ENCODE results near the gene CTNNA2. TPM values are rescaled to one million over a fixed set of nuclear protein-coding genes. Genes with fewer than 3 reads are reported as not detected.
A peak's percentile ranks its signal among the peaks of the same experiment; 100 is the strongest.

CTNNA2 gene
- polyA plus RNA-seq, 1 experiment: not detected

DNA sequence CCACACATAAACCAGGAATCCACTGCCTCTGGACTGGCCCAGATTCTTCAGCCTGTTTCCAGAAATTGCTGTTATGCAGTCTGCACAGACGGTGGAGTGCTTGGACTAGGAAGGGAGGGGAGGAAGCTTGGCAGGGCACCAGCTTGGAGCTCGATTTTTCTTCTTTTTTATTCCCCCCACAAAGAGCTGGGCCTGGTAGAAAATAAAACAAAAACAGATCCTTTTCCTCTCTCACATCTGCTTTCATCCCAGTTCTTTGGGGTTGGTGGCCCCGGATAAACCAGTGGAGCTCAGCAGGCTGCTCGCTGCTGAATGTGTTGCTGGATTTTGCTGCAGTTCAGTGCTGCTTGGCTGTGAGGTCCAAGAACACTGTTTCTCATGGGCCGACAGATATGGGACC is 775.7 kb downstream of the CTNNA2 start:
- ChIA-PET CTCF (interaction anchor here (0.5 to 1.6 kb wide), 5 partner anchors 208 to 587 kb away, joined by 3 to 18 read pairs (median 4); no protein-coding TSS in a partner anchor), POLR2A (no interaction called here)
- Histone ChIP-seq H3K4me3 (ENCODE audit: low read depth, low read length) (no peak overlapping the region), H3K27ac (ENCODE audit: low read depth, low read length) (no peak overlapping the region), H3K9me3 (ENCODE audit: control insufficient read depth, insufficient read depth, low read length) (no peaks in the 10 kb centered on the region), H3K27me3 (ENCODE audit: control insufficient read depth, insufficient read depth, low read length) (no peaks in the 10 kb centered on the region)
- TF ChIP-seq CTCF (IDR thresholded peaks at IDR 0.05; ENCODE audit: low read depth, low read length): peak; percentile 18; the same call in 1 of the 2 replicates
- no peak for DNase-seq (ENCODE audit: low read depth, low spot score)

- Histone ChIP-seq H3K4me3 (ENCODE audit: low read depth, low read length) (no peak overlapping the region), H3K27ac (ENCODE audit: low read depth, low read length) (no peak overlapping the region), H3K9me3 (ENCODE audit: control insufficient read depth, insufficient read depth, low read length) (no peaks in the 10 kb centered on the region), H3K27me3 (ENCODE audit: control insufficient read depth, insufficient read depth, low read length) (no peaks in the 10 kb centered on the region)
- ChIA-PET CTCF (no interaction called here), POLR2A (no interaction called here)
- no peak for TF ChIP-seq CTCF (IDR thresholded peaks at IDR 0.05; ENCODE audit: low read depth, low read length)
- no peak for DNase-seq (ENCODE audit: low read depth, low spot score)
Observed at GRCh38 chr2:80291656-80292055, 778.8 kb downstream of the CTNNA2 start.

- no peaks in the 10 kb centered on the region for H3K9me3 ChIP-seq (ENCODE audit: control insufficient read depth, insufficient read depth, low read length)
- CTCF ChIA-PET: no interaction called here
- H3K4me3 ChIP-seq (ENCODE audit: low read depth, low read length): no peak overlapping the region
- POLR2A ChIA-PET: no interaction called here
- no peaks in the 10 kb centered on the region for H3K27me3 ChIP-seq (ENCODE audit: control insufficient read depth, insufficient read depth, low read length)
- no peak overlapping the region for H3K27ac ChIP-seq (ENCODE audit: low read depth, low read length)
- no peak for TF ChIP-seq CTCF (IDR thresholded peaks at IDR 0.05; ENCODE audit: low read depth, low read length)
- no peak for DNase-seq (ENCODE audit: low read depth, low spot score)
Observed at GRCh38 chr2:80292474-80292873, 779.6 kb downstream of the CTNNA2 start.

DNA sequence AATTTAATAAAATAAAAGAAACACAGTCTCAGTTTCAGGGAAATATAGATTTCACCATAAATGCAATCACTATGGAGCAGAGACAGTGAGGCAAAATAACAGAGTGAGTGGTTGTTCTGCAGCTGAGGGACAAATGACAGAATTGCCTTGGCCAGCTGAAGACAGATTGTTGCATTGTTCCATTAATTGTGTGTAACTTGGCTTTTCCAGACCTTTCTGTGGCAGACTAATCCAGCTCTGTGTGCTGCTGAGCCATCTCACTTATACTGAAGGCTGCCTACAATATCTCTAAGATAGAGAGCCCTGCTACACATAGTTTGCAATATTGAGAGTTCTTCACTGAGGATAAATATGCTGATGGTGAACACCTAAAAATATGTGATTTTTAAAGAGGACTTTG is 780.2 kb downstream of the CTNNA2 start:
- H3K27me3 ChIP-seq (ENCODE audit: control insufficient read depth, insufficient read depth, low read length): no peaks in the 10 kb centered on the region
- no peaks in the 10 kb centered on the region for H3K9me3 ChIP-seq (ENCODE audit: control insufficient read depth, insufficient read depth, low read length)
- TF ChIP-seq CTCF (IDR thresholded peaks at IDR 0.05; ENCODE audit: low read depth, low read length): no peak
- H3K27ac ChIP-seq (ENCODE audit: low read depth, low read length): no peak overlapping the region
- H3K4me3 ChIP-seq (ENCODE audit: low read depth, low read length): no peak overlapping the region
- POLR2A ChIA-PET: no interaction called here
- CTCF ChIA-PET: no interaction called here
- no peak for DNase-seq (ENCODE audit: low read depth, low spot score)

DNA sequence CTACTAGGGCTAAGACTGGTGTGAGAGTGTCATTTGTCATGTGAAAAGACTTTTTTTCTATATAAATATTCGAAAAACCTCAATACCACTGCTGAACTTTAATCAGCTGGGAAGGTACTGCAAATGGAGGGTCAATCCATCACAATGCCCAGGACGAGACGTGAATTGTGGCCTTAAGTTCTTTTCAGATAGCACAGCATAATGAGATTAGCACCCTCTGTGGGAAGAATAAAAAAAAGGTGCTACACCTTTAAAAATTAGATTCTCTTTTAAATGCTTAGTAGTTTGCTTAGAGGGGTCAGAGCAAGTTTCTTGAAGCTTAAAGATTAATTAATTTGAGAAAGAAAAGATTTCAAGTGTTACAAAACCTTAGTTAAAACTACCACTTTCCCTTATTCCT is 786.1 kb downstream of the CTNNA2 start:
- no peak for TF ChIP-seq CTCF (IDR thresholded peaks at IDR 0.05; ENCODE audit: low read depth, low read length)
- Histone ChIP-seq H3K4me3 (ENCODE audit: low read depth, low read length) (no peak overlapping the region), H3K9me3 (ENCODE audit: control insufficient read depth, insufficient read depth, low read length) (no peaks in the 10 kb centered on the region; the same call in 1 of the 2 replicates), H3K27ac (ENCODE audit: low read depth, low read length) (no peak overlapping the region), H3K27me3 (ENCODE audit: control insufficient read depth, insufficient read depth, low read length) (peaks cover 29% of the 10 kb centered on the region)
- CTCF ChIA-PET: no interaction called here
- POLR2A ChIA-PET: no interaction called here
- DNase-seq (ENCODE audit: low read depth, low spot score): no peak
